Measurements from ENCODE around the gene ERF. TPM values are rescaled to one million over a fixed set of nuclear protein-coding genes. Genes with fewer than 3 reads are reported as not detected.
A peak's percentile ranks its signal among the peaks of the same experiment; 100 is the strongest.

Gene ERF
- total and polyA plus RNA-seq, 2 experiments from 2014 or later = 24.7 to 29.6 TPM

- in situ Hi-C loops (cut with MboI) = no loop called here
- peaks cover 77% of the 10 kb centered on the region for H3K79me2 ChIP-seq (ENCODE audit: insufficient read depth)
- WGBS, 2 experiments (ENCODE audit: low coverage in 1 of 2, low lambda C conversion rate in 2 of 2, missing lambda C conversion rate in 2 of 2) = 96 to 100% methylated on average over 1 of the region's 1 CpG
Observed at GRCh38 chr19:42212886-42213285, 42.0 kb downstream of the ERF start.

GRCh38 chr19:42208612-42209011 is 46.3 kb downstream of the ERF start:
- H3K36me3 ChIP-seq (ENCODE audit: low read depth) = 0 out of 2 replicates have a peak, but pooled peaks cover 8% of the 10 kb centered on the region
- in situ Hi-C loops (cut with MboI) = no loop called here
- no peaks in the 10 kb centered on the region for H3K9me2 ChIP-seq (ENCODE audit: insufficient read depth)
- no peaks in the 10 kb centered on the region for H4K20me1 ChIP-seq (ENCODE audit: insufficient read depth)
- peaks cover 41% of the 10 kb centered on the region for H3K4me1 ChIP-seq (ENCODE audit: insufficient read depth)
- TF ChIP-seq EZH2 (IDR thresholded peaks at IDR 0.05; ENCODE audit: insufficient read depth, poor library complexity, severe bottlenecking) (no peak), EZH2phosphoT487 (IDR thresholded peaks at IDR 0.05; ENCODE audit: insufficient read depth, low read depth) (no peak)
- H3K79me2 ChIP-seq (ENCODE audit: insufficient read depth) = peaks cover 54% of the 10 kb centered on the region
- H3K9ac ChIP-seq = no peak overlapping the region
- no peak for DNase-seq
- H3K4me3 ChIP-seq = no peak overlapping the region
- no peaks in the 10 kb centered on the region for H3K27me3 ChIP-seq (replicated peaks; ENCODE audit: insufficient read depth)
- peaks cover 25% of the 10 kb centered on the region for H3F3A ChIP-seq (ENCODE audit: insufficient read depth)
- 81 to 85% methylated on average over 11 of the region's 11 CpGs for WGBS, 2 experiments (ENCODE audit: low coverage in 1 of 2, low lambda C conversion rate in 2 of 2, missing lambda C conversion rate in 2 of 2)
- no peaks in the 10 kb centered on the region for H3K9me3 ChIP-seq (ENCODE audit: low read depth)
- H3K4me2 ChIP-seq (ENCODE audit: unreplicated experiment) = no peak overlapping the region
- H3K27ac ChIP-seq = peak overlapping the region; percentile 60; the same call in 1 of the 2 replicates
- H2AFZ ChIP-seq = no peak overlapping the region

More at GRCh38 chr19:42212886-42213285, 42.0 kb downstream of the ERF start:
- Histone ChIP-seq H3F3A (ENCODE audit: insufficient read depth) (peaks cover 6% of the 10 kb centered on the region; the same call in 1 of the 2 replicates), H3K27ac (no peak overlapping the region), H3K9ac (no peak overlapping the region), H4K20me1 (ENCODE audit: insufficient read depth) (no peaks in the 10 kb centered on the region), H3K9me2 (ENCODE audit: insufficient read depth) (no peaks in the 10 kb centered on the region), H3K4me2 (ENCODE audit: unreplicated experiment) (no peak overlapping the region), H3K4me3 (no peak overlapping the region), H3K9me3 (ENCODE audit: low read depth) (no peaks in the 10 kb centered on the region), H3K36me3 (ENCODE audit: low read depth) (0 out of 2 replicates have a peak, but pooled peaks cover 15% of the 10 kb centered on the region), H2AFZ (no peak overlapping the region), H3K27me3 (replicated peaks; ENCODE audit: insufficient read depth) (no peaks in the 10 kb centered on the region), H3K4me1 (ENCODE audit: insufficient read depth) (peaks cover 16% of the 10 kb centered on the region)
- no peak for TF ChIP-seq EZH2phosphoT487 (IDR thresholded peaks at IDR 0.05; ENCODE audit: insufficient read depth, low read depth)
- TF ChIP-seq EZH2 (IDR thresholded peaks at IDR 0.05; ENCODE audit: insufficient read depth, poor library complexity, severe bottlenecking) = no peak
- no peak for DNase-seq

- Histone ChIP-seq H3K9ac (no peak overlapping the region), H3F3A (ENCODE audit: insufficient read depth) (peaks cover 25% of the 10 kb centered on the region), H3K79me2 (ENCODE audit: insufficient read depth) (peaks cover 49% of the 10 kb centered on the region), H3K4me2 (ENCODE audit: unreplicated experiment) (peak overlapping the region; percentile 53), H3K36me3 (ENCODE audit: low read depth) (peaks cover 13% of the 10 kb centered on the region; the same call in 1 of the 2 replicates), H3K27me3 (replicated peaks; ENCODE audit: insufficient read depth) (no peaks in the 10 kb centered on the region), H3K4me1 (ENCODE audit: insufficient read depth) (peaks cover 41% of the 10 kb centered on the region), H2AFZ (no peak overlapping the region), H4K20me1 (ENCODE audit: insufficient read depth) (no peaks in the 10 kb centered on the region), H3K4me3 (no peak overlapping the region), H3K9me3 (ENCODE audit: low read depth) (no peaks in the 10 kb centered on the region), H3K9me2 (ENCODE audit: insufficient read depth) (no peaks in the 10 kb centered on the region), H3K27ac (peak overlapping the region; percentile 60)
- TF ChIP-seq EZH2 (IDR thresholded peaks at IDR 0.05; ENCODE audit: insufficient read depth, poor library complexity, severe bottlenecking) = no peak
- no peak for TF ChIP-seq EZH2phosphoT487 (IDR thresholded peaks at IDR 0.05; ENCODE audit: insufficient read depth, low read depth)
- 44 to 45% methylated on average over 6 of the region's 6 CpGs for WGBS, 2 experiments (ENCODE audit: low coverage in 1 of 2, low lambda C conversion rate in 2 of 2, missing lambda C conversion rate in 2 of 2)
- in situ Hi-C loops (cut with MboI) = no loop called here
- DNase-seq = peak; percentile 93
Observed at GRCh38 chr19:42207767-42208271, 47.1 kb downstream of the ERF start.

- Histone ChIP-seq H2AFZ (no peak overlapping the region), H3K36me3 (ENCODE audit: low read depth) (peaks cover 13% of the 10 kb centered on the region; the same call in 1 of the 2 replicates), H3K79me2 (ENCODE audit: insufficient read depth) (peaks cover 49% of the 10 kb centered on the region), H3F3A (ENCODE audit: insufficient read depth) (peaks cover 25% of the 10 kb centered on the region), H4K20me1 (ENCODE audit: insufficient read depth) (no peaks in the 10 kb centered on the region), H3K4me2 (ENCODE audit: unreplicated experiment) (peak overlapping the region; percentile 53), H3K9me2 (ENCODE audit: insufficient read depth) (no peaks in the 10 kb centered on the region), H3K9ac (no peak overlapping the region; the same call in 1 of the 2 replicates), H3K27ac (peak overlapping the region; percentile 60), H3K27me3 (replicated peaks; ENCODE audit: insufficient read depth) (no peaks in the 10 kb centered on the region), H3K9me3 (ENCODE audit: low read depth) (no peaks in the 10 kb centered on the region), H3K4me3 (no peak overlapping the region), H3K4me1 (ENCODE audit: insufficient read depth) (peaks cover 41% of the 10 kb centered on the region)
- WGBS, 2 experiments (ENCODE audit: low coverage in 1 of 2, low lambda C conversion rate in 2 of 2, missing lambda C conversion rate in 2 of 2) = 76% methylated on average over 14 of the region's 14 CpGs
- TF ChIP-seq EZH2 (IDR thresholded peaks at IDR 0.05; ENCODE audit: insufficient read depth, poor library complexity, severe bottlenecking) (no peak), EZH2phosphoT487 (IDR thresholded peaks at IDR 0.05; ENCODE audit: insufficient read depth, low read depth) (no peak)
- peak; percentile 71 for DNase-seq
- in situ Hi-C loops (cut with MboI) = no loop called here
Observed at GRCh38 chr19:42206871-42207755, 47.8 kb downstream of the ERF start.

Measured in GM23248 (cell line).